ENCODE measurements around the gene DNAH11.

DNAH11 gene

GRCh38 chr7:21887353-21887752 lies 344.5 kb downstream of the DNAH11 start:
- H3K4me3 Mint-ChIP-seq = no peak overlapping the region
- no peaks in the 10 kb centered on the region for H3K36me3 Mint-ChIP-seq (ENCODE audit: low read depth)
- H3K27ac Mint-ChIP-seq = no peak overlapping the region
- H3K27me3 Mint-ChIP-seq (ENCODE audit: low read depth) = no peaks in the 10 kb centered on the region
- no peaks in the 10 kb centered on the region for H3K4me1 Mint-ChIP-seq (ENCODE audit: low read depth)
- no peaks in the 10 kb centered on the region for H3K9me3 Mint-ChIP-seq
- DNase-seq (ENCODE audit: low spot score) = no peak

DNA sequence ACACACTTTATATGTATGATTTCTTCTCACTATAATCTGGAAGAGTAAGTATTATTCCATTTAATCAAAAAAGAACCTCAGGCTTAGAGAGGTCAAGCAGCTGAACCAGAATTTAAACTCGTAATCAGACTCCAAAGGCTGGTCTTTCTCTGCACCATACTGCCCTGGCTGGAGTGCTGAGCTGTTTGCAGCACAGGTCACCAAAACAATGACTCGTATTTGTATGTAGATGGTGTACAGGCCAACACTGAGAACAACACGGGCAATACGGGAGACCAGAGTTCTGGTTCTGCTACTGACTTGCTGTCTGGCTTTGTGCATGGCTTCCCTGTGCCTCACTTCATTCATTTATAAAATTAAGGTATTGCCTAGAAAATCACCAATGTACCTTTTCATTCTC lies 344.9 kb downstream of the DNAH11 start:
- no peaks in the 10 kb centered on the region for H3K4me1 Mint-ChIP-seq (ENCODE audit: low read depth)
- no peaks in the 10 kb centered on the region for H3K36me3 Mint-ChIP-seq (ENCODE audit: low read depth)
- no peak overlapping the region for H3K4me3 Mint-ChIP-seq
- no peaks in the 10 kb centered on the region for H3K9me3 Mint-ChIP-seq
- DNase-seq (ENCODE audit: low spot score) = no peak
- H3K27ac Mint-ChIP-seq = no peak overlapping the region
- H3K27me3 Mint-ChIP-seq (ENCODE audit: low read depth) = no peaks in the 10 kb centered on the region

DNA sequence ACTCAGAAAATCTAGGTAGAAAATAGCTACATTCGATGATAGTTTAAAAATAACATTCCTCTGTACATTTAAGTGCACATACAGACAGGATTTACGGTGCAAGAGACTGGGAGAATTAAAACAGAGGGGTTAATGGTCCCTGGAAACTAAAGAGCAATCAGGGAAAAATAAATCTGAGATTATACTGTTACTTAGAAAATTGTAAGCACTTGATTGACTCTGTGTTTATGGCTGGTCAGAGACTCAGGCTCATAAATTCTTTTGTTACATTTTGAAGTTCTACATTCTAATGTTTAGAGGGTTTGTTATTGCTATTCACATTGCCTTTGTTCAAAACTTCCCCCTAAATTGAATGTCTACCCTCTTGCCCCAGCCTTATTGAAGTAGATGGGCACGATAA lies 348.5 kb downstream of the DNAH11 start:
- DNase-seq (ENCODE audit: low spot score) = no peak
- Mint-ChIP-seq H3K36me3 (ENCODE audit: low read depth) (peaks cover 4% of the 10 kb centered on the region), H3K9me3 (no peaks in the 10 kb centered on the region), H3K27me3 (ENCODE audit: low read depth) (no peaks in the 10 kb centered on the region), H3K4me1 (ENCODE audit: low read depth) (no peaks in the 10 kb centered on the region), H3K4me3 (no peak overlapping the region), H3K27ac (no peak overlapping the region)

DNA sequence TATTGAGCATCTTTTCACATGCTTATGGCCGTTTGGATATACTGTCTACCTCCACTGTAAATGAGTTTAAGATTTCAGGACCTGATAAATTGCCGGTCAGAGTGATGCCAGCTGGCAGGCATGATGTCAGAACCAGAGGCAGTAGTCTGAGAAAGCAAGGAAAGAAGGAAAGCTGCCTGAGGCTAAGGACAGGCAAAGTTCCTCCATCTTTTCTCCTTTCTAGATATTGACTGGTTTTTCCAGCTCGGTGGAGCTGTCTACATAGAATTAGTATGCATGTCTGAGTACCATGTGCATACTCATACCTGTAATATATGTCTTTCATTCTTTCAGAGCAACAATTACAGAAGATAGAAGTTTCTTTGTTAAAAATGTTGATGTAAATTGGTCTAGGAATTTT lies 350.6 kb downstream of the DNAH11 start:
- H3K36me3 Mint-ChIP-seq (ENCODE audit: low read depth) = peaks cover 12% of the 10 kb centered on the region
- no peak for DNase-seq (ENCODE audit: low spot score)
- H3K27ac Mint-ChIP-seq = no peak overlapping the region
- peaks cover 13% of the 10 kb centered on the region for H3K4me1 Mint-ChIP-seq (ENCODE audit: low read depth)
- no peaks in the 10 kb centered on the region for H3K27me3 Mint-ChIP-seq (ENCODE audit: low read depth)
- no peaks in the 10 kb centered on the region for H3K9me3 Mint-ChIP-seq
- H3K4me3 Mint-ChIP-seq = no peak overlapping the region

GRCh38 chr7:21898265-21898930 lies 355.6 kb downstream of the DNAH11 start:
- Mint-ChIP-seq H3K27ac (peak overlapping the region; percentile 96), H3K4me1 (ENCODE audit: low read depth) (peaks cover 19% of the 10 kb centered on the region), H3K4me3 (peak overlapping the region; percentile 83), H3K36me3 (ENCODE audit: low read depth) (peaks cover 46% of the 10 kb centered on the region), H3K9me3 (no peaks in the 10 kb centered on the region), H3K27me3 (ENCODE audit: low read depth) (no peaks in the 10 kb centered on the region)
- no peak for DNase-seq (ENCODE audit: low spot score)

GRCh38 chr7:21902240-21902639 lies 359.4 kb downstream of the DNAH11 start:
- H3K4me1 Mint-ChIP-seq (ENCODE audit: low read depth) = peaks cover 16% of the 10 kb centered on the region
- peaks cover 60% of the 10 kb centered on the region for H3K36me3 Mint-ChIP-seq (ENCODE audit: low read depth)
- no peak overlapping the region for H3K4me3 Mint-ChIP-seq
- no peak overlapping the region for H3K27ac Mint-ChIP-seq
- no peak for DNase-seq (ENCODE audit: low spot score)
- H3K9me3 Mint-ChIP-seq = no peaks in the 10 kb centered on the region
- no peaks in the 10 kb centered on the region for H3K27me3 Mint-ChIP-seq (ENCODE audit: low read depth)

DNA sequence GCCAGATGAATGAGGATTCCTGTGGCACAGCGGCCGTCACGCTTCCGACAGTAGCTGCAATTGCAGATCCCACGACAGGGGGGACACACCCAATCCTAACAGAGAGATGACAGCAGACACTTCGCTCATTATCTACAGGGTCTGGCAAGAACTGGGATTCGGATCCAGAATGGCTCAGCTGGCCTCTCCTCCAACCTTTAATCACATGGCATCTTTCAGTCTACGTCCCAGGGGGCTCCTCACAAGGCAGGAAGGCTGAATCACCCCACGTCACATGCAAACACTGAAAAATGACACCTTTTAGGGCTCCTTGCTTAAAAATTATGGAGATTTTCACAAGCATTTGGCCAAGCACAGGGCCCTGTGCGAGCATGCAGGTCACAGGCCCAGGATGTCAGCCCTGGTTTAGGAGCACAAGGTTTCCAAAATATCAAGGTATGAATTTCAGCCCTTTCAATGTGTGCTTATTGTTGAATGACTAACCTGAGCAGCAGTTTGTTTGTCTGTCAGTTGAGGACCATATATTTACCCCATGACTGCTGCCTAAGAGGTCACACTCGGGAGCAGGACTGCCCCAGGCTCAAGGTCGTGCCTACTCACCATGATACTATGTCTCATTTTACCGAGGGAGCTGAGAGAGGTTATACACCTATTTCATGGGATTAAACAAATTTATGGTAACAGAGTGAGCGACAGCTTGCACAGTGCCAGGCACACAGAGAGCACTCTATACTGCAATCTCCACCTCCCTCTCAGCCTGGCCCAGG lies 360.4 kb downstream of the DNAH11 start:
- Mint-ChIP-seq H3K4me1 (ENCODE audit: low read depth) (peaks cover 8% of the 10 kb centered on the region), H3K27me3 (ENCODE audit: low read depth) (no peaks in the 10 kb centered on the region), H3K36me3 (ENCODE audit: low read depth) (peaks cover 57% of the 10 kb centered on the region), H3K9me3 (no peaks in the 10 kb centered on the region), H3K4me3 (no peak overlapping the region), H3K27ac (no peak overlapping the region)
- no peak for DNase-seq (ENCODE audit: low spot score)

GRCh38 chr7:21908746-21909145 lies 365.9 kb downstream of the DNAH11 start:
- no peak for DNase-seq (ENCODE audit: low spot score)
- no peaks in the 10 kb centered on the region for H3K9me3 Mint-ChIP-seq
- no peaks in the 10 kb centered on the region for H3K27me3 Mint-ChIP-seq (ENCODE audit: low read depth)
- no peak overlapping the region for H3K27ac Mint-ChIP-seq
- no peak overlapping the region for H3K4me3 Mint-ChIP-seq
- H3K36me3 Mint-ChIP-seq (ENCODE audit: low read depth) = peaks cover 38% of the 10 kb centered on the region
- no peaks in the 10 kb centered on the region for H3K4me1 Mint-ChIP-seq (ENCODE audit: low read depth)

GRCh38 chr7:21910253-21910652 lies 367.4 kb downstream of the DNAH11 start:
- Mint-ChIP-seq H3K36me3 (ENCODE audit: low read depth) (peaks cover 46% of the 10 kb centered on the region), H3K27ac (no peak overlapping the region), H3K9me3 (no peaks in the 10 kb centered on the region), H3K4me3 (no peak overlapping the region), H3K27me3 (ENCODE audit: low read depth) (no peaks in the 10 kb centered on the region), H3K4me1 (ENCODE audit: low read depth) (no peaks in the 10 kb centered on the region)
- DNase-seq (ENCODE audit: low spot score) = no peak

DNA sequence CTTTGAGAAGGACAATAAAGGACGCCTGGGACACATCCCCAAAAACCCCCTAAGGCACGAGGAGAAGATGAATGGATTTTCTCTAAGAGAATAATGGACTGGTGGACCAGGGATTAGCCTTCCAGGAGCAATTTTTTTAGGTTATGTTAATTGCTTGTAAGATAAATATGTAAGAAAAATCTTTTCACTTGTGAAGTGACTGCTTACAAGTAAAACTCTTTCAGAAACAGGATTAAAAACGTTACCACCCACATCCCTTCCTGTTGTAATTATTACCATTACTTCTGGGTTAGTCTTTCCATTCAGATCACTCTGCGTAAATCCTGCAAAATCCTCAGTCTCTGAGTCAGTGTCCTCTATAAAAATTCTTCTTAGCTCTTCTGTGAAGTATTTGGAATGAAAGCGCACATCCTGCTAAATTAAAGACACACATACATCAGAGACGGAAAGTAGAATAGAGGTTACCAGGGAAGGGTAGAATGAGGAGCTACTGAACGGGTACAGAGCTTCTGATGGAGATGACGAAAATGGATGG lies 368.6 kb downstream of the DNAH11 start:
- peaks cover 38% of the 10 kb centered on the region for H3K36me3 Mint-ChIP-seq (ENCODE audit: low read depth)
- no peaks in the 10 kb centered on the region for H3K9me3 Mint-ChIP-seq
- no peaks in the 10 kb centered on the region for H3K27me3 Mint-ChIP-seq (ENCODE audit: low read depth)
- H3K4me1 Mint-ChIP-seq (ENCODE audit: low read depth) = no peaks in the 10 kb centered on the region
- DNase-seq (ENCODE audit: low spot score) = no peak
- H3K4me3 Mint-ChIP-seq = no peak overlapping the region
- no peak overlapping the region for H3K27ac Mint-ChIP-seq

DNA sequence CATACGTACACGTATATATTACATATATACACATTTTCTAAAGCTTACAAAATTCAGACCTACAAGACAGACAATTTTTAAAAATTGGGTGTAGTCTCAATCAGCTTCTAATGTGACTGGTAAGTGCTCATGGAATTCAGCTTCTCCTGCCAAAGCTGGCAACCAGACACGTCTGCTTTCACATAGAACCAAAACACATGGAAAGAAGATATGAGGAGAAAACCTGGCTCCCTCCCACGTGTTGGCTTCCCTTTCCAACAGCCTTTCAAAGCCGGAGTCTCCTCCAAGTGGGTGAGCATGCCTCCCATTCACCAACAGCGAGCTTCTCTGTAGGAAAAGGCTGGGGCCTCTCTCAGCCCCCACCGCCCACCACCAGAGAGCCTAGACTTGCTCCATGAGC lies 369.5 kb downstream of the DNAH11 start:
- Mint-ChIP-seq H3K36me3 (ENCODE audit: low read depth) (peaks cover 35% of the 10 kb centered on the region), H3K9me3 (no peaks in the 10 kb centered on the region), H3K4me3 (no peak overlapping the region), H3K27me3 (ENCODE audit: low read depth) (no peaks in the 10 kb centered on the region), H3K27ac (no peak overlapping the region), H3K4me1 (ENCODE audit: low read depth) (no peaks in the 10 kb centered on the region)
- no peak for DNase-seq (ENCODE audit: low spot score)

GRCh38 chr7:21912931-21913780 lies 370.3 kb downstream of the DNAH11 start:
- H3K4me3 Mint-ChIP-seq = no peak overlapping the region
- no peaks in the 10 kb centered on the region for H3K9me3 Mint-ChIP-seq
- H3K36me3 Mint-ChIP-seq (ENCODE audit: low read depth) = peaks cover 31% of the 10 kb centered on the region
- DNase-seq (ENCODE audit: low spot score) = no peak
- H3K27me3 Mint-ChIP-seq (ENCODE audit: low read depth) = no peaks in the 10 kb centered on the region
- no peak overlapping the region for H3K27ac Mint-ChIP-seq
- H3K4me1 Mint-ChIP-seq (ENCODE audit: low read depth) = no peaks in the 10 kb centered on the region

DNA sequence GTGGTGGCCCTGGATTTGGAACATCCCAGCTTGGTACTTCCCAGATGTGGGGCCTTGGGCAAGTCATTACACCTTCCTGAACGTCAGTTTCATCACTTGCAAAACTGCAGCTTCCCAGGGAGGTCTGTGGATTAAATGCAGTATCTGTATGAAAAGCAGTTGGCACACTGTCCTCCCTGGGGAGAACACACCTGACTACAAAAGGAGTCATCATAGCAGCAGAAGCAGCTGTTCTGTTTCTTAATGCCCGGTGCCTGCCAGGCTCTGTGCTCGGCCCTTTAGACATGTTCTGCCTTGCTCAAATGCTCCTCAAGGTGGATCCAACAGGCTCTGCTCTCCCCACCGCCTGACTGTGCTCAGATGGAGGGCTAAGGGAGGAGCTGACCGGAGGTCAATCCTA lies 371.8 kb downstream of the DNAH11 start:
- no peak for DNase-seq (ENCODE audit: low spot score)
- H3K4me1 Mint-ChIP-seq (ENCODE audit: low read depth) = no peaks in the 10 kb centered on the region
- no peaks in the 10 kb centered on the region for H3K9me3 Mint-ChIP-seq
- no peak overlapping the region for H3K4me3 Mint-ChIP-seq
- H3K36me3 Mint-ChIP-seq (ENCODE audit: low read depth) = peaks cover 21% of the 10 kb centered on the region
- H3K27ac Mint-ChIP-seq = no peak overlapping the region
- no peaks in the 10 kb centered on the region for H3K27me3 Mint-ChIP-seq (ENCODE audit: low read depth)

DNA sequence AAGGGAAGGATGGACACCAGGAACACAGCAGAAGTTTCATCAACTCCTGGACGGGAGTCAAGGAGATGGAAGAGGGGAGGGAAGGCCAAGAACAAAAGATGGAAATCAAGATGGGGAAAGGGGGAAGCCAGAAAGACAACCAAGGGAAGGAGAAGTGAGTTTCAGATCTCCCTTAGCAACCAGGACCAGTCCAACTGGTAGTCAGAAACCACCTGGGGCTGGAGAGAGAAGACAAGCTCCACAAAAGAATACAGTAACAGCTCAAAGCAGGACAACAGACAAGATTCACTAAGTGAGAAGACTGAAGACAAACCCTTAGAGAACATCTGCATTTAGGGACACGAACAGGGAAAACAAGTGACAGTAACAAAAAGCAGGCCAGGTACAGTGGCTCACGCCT lies 372.3 kb downstream of the DNAH11 start:
- no peak for DNase-seq (ENCODE audit: low spot score)
- H3K9me3 Mint-ChIP-seq = no peaks in the 10 kb centered on the region
- H3K36me3 Mint-ChIP-seq (ENCODE audit: low read depth) = peaks cover 21% of the 10 kb centered on the region
- H3K27me3 Mint-ChIP-seq (ENCODE audit: low read depth) = no peaks in the 10 kb centered on the region
- H3K4me3 Mint-ChIP-seq = no peak overlapping the region
- H3K4me1 Mint-ChIP-seq (ENCODE audit: low read depth) = no peaks in the 10 kb centered on the region
- no peak overlapping the region for H3K27ac Mint-ChIP-seq
